Erythroblast (primary cell): ENCODE measurements around the gene NDUFB10.

ENCODE experiments used
- GATA1 ChIP-seq: IDR thresholded peaks from 2 replicates; pipeline ENCODE4 v1.6.1; 2011; ENCODE audit warnings: low read depth, mild to moderate bottlenecking, control low read depth, low read length, moderate library complexity
- POLR2A ChIP-seq: IDR thresholded peaks from 2 replicates; pipeline ENCODE4 v1.6.1; 2011; ENCODE audit warnings: mild to moderate bottlenecking, low read length

- TF ChIP-seq POLR2A, result no peak
- no peak for TF ChIP-seq GATA1
These were observed 27.0 kb upstream of the NDUFB10 start for GRCh38 chr16:1932050-1933028.
